HG02938 (cell line): Measurements from ENCODE around the gene STYXL2.

Experiments
- ATAC-seq: cut with Tn5 transposase; IDR thresholded peaks from one replicate; pipeline ENCODE4 v1.9.1; 2021; ENCODE audit warnings: mild to moderate bottlenecking, moderate library complexity; ENCODE audit not compliant: unreplicated experiment

The STYXL2 gene

DNA sequence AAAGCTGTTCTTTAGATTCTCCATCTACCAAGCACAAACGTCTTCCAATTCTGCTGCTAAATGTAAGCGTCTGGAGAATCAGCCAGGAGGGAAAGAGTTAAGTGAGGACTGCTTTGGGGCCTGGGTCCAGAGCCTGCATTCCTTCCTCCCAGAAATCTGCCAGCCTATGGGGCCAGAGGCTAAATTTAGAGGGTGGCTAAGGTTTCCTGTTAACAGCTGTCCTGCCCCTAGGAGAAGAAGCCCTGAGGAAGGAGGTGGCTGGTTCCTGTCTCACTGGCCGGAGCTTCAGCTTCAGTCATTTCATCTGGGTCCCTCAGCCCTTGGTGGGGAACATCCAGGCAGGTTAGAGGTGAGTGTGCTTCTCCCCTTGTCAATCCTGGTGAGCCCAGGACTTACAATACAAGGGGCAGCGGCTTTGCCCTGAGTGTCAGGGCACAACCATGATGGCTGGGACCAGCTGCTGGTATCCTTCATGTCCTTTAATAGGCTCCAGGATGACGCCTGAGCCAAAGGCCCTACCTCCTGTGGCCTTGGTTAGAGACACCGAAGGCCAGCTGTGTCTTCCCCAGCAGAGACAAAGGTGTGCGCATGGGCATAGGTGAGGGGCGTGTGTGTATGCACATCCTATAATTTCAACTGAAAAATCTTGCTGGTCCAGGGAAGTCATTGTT lies at the start of gene STYXL2:
Gene STYXL2, plus strand, starts transcription at position 230 of the 671 bp plus-strand sequence. CDS start 775 bp downstream, outside the sequence.
- no peak for ATAC-seq

- ATAC-seq = no peak
These were observed 42.0 kb upstream of the STYXL2 start for GRCh38 chr1:167051907-167052306.

DNA sequence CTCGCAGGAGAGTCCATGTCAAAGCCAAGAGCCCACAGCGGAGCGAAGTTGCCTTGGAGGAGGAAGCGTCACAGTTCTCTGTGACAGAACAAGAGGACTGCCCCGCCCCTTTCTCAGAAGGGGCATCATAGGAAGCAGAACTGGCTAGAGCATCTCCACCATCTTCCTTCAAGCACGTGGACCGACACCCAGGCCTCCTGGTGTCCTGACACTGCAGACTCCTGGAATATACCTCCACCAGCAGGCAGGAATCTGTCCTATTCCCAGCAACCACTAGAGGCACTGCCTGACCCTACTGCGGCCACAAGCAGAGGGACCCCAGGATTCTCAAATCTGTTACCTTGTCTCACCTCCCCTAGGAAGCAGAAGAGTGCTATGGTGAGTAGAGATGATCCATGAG lies 41.5 kb upstream of the STYXL2 start:
- ATAC-seq = no peak

GRCh38 chr1:167054531-167054930 lies 39.3 kb upstream of the STYXL2 start:
- no peak for ATAC-seq

DNA sequence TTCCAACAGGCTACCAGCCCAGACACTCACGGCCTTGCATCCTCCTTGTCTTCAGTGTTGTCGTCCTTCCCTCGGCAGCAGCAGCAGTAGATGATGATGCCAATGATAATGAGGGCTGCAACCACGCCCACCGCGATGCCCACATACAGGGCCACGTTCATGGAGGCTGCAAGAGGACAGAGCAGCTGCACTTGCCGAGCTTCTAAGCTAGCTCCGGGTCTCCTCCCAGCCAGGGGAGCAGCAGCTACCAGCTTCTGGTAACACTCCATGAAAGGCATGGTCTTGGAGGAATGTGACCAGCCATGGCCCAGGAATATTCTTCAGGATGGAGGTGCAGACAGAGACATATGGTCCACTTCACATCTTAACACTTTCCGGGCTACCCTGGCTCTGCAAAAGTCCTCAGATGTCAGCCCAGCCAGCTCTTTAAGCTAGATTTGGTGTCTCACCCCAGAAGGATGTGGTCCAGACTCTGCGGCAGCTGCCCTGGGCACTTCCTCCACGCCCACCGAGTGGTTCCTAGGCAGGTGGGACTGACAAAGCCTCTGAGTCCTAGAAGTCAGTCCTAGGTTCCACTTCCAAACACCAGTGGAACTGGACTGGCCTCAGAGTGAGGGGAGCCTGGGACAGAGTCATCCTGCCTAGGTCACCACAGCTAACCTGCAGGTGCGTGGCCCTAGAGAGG lies 38.8 kb upstream of the STYXL2 start:
- ATAC-seq = no peak

DNA sequence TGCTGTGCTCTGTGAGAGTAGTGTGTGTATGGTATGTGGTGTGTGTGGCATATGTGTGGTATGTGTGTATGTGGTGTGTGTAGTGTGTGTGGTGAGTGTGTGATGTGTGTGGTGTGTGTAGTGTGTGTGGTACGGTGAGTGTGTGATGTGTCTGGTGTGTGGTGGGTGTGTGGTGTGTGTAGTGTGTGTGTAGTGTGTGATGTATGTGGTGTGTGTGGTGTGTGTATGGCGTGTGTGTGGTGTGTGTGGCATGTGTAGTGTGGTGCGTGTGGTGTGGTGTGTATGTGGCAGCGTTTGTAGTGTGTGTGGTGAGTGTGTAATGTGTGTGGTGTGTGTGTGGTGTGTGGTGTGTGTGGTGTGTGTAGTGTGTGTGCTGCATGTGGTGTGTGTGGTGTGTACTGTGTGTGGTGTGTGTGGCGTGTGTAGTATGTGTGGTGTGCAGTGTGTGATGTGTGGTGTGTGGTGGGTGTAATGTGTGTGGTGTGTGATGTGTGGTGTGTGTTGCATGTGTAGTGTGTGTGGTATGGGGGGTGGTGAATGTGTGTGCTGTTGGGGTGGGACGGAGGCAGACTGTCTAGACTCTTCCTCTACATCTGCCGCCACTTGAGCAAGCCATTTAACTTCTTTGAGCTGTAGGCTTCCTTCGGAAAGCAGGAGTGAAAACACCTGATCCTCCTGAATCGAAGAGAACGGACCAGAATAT lies 37.2 kb upstream of the STYXL2 start:
- no peak for ATAC-seq

DNA sequence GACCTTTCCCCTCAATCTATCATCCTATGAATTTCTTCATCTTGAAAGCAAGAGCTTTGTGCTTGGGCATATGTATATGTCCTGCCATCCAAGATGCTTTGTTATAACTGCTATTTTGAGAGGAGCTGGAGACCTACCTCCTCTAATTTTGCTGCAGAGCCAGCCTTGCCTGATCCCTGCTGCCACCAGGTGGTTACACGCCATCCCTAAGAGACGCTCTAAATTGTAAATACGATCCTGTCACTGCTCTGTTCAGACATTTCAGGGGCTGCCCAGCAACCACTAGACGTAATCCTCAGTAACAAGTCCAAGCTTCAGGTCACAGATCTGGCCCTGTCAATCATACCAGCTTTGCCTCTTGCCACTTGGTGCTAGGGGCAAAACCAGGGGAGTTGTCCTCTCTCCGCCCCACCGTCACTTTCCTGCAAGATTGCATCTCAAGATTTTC lies 36.6 kb upstream of the STYXL2 start:
- peak; percentile 56 for ATAC-seq

GRCh38 chr1:167059045-167059808 lies 34.6 kb upstream of the STYXL2 start:
- no peak for ATAC-seq

DNA sequence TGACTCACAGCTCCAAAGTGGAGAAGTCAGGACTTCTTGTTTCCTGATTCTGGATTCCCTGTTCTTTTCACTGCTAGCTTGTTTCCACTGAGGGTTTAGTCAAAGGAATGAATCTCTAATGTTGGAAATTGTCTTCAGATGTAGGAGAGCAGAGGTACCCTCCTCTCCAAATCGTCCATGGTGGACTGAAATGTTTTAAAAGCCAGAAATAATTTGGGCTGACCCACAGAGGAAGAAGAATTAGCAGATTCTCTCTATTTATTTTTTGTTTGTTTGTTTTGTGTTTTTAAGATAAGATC lies 34.1 kb upstream of the STYXL2 start:
- no peak for ATAC-seq

DNA sequence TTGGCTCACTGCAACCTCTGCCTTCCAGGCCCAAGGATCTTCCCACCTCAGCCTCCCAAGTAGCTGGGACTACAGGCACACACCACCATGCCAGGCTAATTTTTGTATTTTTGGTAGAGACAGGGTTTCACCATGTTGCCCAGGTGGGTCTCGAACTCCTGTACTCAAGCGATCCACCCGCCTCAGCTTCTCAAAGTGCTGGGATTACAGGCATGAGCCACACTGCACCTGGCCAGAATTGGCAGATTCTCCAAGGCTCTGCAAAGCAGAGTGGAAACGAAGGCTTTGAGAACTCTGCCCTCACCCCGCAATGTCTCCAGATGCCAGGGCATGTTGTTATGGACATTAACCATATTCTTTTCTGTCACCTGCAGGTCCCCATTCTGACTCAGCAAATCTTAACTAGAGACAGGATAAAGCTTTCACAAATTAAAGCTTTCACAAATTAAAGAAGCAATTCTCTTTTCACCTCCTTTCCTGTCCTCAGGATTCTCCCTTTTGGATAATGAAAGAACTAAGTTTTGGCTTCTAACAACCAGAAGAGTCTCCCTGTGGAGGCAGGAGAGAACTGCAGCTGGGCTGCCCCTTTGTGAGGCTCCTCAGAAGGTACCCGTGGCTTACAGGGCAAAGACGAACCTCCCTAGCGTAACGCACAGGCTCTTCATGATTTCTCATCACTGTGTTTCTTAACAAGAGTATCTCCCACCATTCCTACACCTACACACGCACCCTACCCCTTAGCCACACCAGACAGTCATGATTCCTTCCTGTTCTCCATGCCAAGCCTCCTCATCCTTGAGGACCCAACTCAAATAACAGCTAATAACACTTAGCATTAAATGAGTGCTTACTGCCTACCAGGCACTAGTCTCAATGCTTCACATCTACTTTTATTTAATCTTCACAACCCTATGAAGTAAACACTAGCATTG lies 33.5 kb upstream of the STYXL2 start:
- ATAC-seq = no peak

- no peak for ATAC-seq
These were observed 32.8 kb upstream of the STYXL2 start for GRCh38 chr1:167061073-167061464.

GRCh38 chr1:167064621-167065020 lies 29.3 kb upstream of the STYXL2 start:
- ATAC-seq = no peak

DNA sequence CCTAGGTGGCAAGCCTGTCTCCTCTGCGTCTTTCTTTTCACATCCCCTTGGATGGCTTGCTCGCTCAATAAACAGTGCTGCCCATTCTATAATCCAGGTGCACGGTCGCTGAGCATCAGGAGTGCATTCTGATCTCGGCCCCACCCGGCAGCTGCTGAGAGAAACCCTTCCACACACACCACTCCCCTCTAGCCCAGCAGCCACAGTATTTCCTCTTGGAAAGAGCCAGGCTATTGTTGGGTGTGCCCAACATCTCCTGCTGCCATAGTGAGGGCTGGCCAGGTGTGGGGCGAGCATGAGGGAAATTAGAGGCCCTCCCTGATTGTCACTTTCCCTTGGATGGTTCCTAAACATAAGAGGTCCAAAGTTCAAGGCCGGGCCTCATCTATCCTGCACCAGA lies 28.4 kb upstream of the STYXL2 start:
- ATAC-seq = no peak

GRCh38 chr1:167066333-167067122 lies 27.3 kb upstream of the STYXL2 start:
- no peak for ATAC-seq

DNA sequence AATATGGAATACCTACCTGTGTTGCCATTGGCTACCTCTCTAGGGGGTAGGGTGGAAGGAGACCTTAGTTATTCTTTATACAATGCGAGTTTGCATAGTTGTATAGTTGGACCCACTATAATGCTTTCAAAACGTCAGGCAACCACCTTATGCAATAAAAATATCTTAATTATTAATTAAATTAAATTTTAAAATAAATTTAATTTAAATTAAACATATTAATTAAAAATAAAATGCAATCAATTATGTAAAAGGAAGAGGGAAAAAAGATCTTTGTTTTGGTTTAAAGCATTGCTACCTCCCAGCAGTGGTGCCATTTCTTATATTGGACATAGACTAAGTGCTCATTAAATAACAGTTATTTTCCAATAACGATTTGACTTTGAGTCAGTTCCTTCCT lies 26.0 kb upstream of the STYXL2 start:
- no peak for ATAC-seq

- ATAC-seq = no peak
These were observed 25.1 kb upstream of the STYXL2 start for GRCh38 chr1:167068761-167069160.

- no peak for ATAC-seq
These were observed 22.6 kb upstream of the STYXL2 start for GRCh38 chr1:167071286-167071685.

DNA sequence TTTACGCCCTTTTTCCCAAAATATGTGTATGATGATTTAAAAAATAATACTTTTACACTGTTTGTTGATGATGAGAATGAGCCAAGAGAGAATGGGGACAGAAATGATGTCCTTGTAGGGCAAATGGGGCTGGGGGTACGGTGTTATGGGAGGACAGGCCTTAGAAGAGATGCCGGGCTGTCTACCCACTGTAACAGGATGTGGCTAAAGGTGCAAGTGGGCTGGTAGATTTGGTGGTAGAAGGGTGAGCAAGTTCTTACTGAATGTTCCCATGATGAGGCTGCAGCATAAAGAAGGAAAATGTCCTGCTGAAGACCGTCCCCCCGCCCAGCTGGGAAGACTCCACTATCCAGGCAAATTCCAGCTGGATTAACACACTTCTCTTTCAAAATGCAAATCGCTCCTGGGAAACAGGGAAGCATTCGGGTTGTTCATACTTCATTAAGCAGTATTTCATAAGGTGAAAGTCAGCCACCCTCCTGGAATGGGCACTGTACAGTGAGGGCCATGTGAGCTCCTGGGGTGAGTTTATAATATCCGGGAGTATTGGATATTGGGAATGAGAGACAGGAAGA lies 17.7 kb upstream of the STYXL2 start:
- no peak for ATAC-seq
